ENCODE data around the gene ESD. TPM values are rescaled to one million over a fixed set of nuclear protein-coding genes. Genes with fewer than 3 reads are reported as not detected.

Gene ESD
- total and polyA plus RNA-seq, 2 experiments from 2014 or later: 61.0 to 123 TPM

GRCh38 chr13:46782066-46782465, 14.9 kb downstream of the ESD start (continued):
- TF ChIP-seq ZNF462 (CRISPR knock-in tag; IDR thresholded peaks at IDR 0.05) (no peak), CTCF (conservative IDR thresholded peaks at IDR 0.05; ENCODE audit: low read depth in 2 of 2) (no peak), POLR2AphosphoS5 (IDR thresholded peaks at IDR 0.05; ENCODE audit: low read depth) (no peak), ETS1 (IDR thresholded peaks at IDR 0.05) (no peak), JUNB (IDR thresholded peaks at IDR 0.05; ENCODE audit: unreplicated experiment) (no peak), ZNF331 (CRISPR knock-in tag; IDR thresholded peaks at IDR 0.05; ENCODE audit: low read depth) (no peak), CREB1 (CRISPR knock-in tag; IDR thresholded peaks at IDR 0.05; ENCODE audit: low read depth) (no peak), EZH2phosphoT487 (IDR thresholded peaks at IDR 0.05; ENCODE audit: unreplicated experiment) (no peak), EZH2 (IDR thresholded peaks at IDR 0.05; ENCODE audit: low read depth, unreplicated experiment) (no peak)
